PFSK-1 (cell line): ENCODE measurements around the gene FOXP3.

Source experiments
- POLR2AphosphoS5 ChIP-seq: IDR thresholded peaks from 2 replicates; pipeline ENCODE4 v1.6.1; 2012; ENCODE audit warnings: low read depth, mild to moderate bottlenecking, control low read depth, low read length, moderate library complexity
- SIN3A ChIP-seq: IDR thresholded peaks from 2 replicates; pipeline ENCODE4 v1.6.1; 2012; ENCODE audit warnings: mild to moderate bottlenecking, low read length, moderate library complexity, borderline replicate concordance; ENCODE audit not compliant: insufficient read depth
- TAF1 ChIP-seq: IDR thresholded peaks from 2 replicates; pipeline ENCODE4 v1.6.1; 2012; ENCODE audit warnings: low read length, control low read depth, borderline replicate concordance; ENCODE audit not compliant: insufficient read depth
- TF ChIP-seq, protein P1 (sequence below), 2 experiments: IDR thresholded peaks; 2 replicates each; pipeline versions ENCODE4 v1.6.1 to v1.8.0; 2011 to 2012; ENCODE audit warnings: low read depth in 2 of 2, low read length in 2 of 2, control low read depth in 1 of 2, inconsistent platforms in 1 of 2, mild to moderate bottlenecking in 1 of 2, moderate library complexity in 1 of 2; ENCODE audit not compliant: insufficient read depth in 1 of 2

DNA sequence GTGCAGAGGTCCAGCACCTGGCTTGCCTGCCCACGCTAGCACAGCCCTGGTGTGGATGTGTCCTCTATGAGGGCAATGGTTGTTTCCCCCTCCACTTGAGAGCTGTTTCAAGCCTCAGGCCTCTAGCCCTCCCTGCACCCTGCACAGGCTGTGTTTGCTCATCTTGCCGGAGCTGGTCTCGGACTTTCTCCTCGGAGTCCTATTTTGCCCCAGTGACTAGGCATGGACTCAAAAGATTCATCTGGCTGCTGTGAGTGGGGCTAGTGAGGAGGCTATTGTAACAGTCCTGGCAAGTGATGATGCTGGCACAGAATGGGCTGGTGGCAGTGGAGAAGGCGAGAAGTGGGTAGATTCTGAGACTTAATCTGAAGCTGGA is 5.8 kb downstream of the FOXP3 start:
- TF ChIP-seq TAF1 = no peak
- TF ChIP-seq POLR2AphosphoS5 = no peak
- no peak for TF ChIP-seq SIN3A
- TF ChIP-seq, protein P1, sequence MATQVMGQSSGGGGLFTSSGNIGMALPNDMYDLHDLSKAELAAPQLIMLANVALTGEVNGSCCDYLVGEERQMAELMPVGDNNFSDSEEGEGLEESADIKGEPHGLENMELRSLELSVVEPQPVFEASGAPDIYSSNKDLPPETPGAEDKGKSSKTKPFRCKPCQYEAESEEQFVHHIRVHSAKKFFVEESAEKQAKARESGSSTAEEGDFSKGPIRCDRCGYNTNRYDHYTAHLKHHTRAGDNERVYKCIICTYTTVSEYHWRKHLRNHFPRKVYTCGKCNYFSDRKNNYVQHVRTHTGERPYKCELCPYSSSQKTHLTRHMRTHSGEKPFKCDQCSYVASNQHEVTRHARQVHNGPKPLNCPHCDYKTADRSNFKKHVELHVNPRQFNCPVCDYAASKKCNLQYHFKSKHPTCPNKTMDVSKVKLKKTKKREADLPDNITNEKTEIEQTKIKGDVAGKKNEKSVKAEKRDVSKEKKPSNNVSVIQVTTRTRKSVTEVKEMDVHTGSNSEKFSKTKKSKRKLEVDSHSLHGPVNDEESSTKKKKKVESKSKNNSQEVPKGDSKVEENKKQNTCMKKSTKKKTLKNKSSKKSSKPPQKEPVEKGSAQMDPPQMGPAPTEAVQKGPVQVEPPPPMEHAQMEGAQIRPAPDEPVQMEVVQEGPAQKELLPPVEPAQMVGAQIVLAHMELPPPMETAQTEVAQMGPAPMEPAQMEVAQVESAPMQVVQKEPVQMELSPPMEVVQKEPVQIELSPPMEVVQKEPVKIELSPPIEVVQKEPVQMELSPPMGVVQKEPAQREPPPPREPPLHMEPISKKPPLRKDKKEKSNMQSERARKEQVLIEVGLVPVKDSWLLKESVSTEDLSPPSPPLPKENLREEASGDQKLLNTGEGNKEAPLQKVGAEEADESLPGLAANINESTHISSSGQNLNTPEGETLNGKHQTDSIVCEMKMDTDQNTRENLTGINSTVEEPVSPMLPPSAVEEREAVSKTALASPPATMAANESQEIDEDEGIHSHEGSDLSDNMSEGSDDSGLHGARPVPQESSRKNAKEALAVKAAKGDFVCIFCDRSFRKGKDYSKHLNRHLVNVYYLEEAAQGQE (IDR thresholded peaks at IDR 0.05; ENCODE audit: insufficient read depth in 1 of 2, low read depth in 2 of 2, low read length in 2 of 2) = no peak
